ENCODE data around the gene ZSCAN2. TPM values are rescaled to one million over a fixed set of nuclear protein-coding genes. Genes with fewer than 3 reads are reported as not detected.
A peak's percentile ranks its signal among the peaks of the same experiment; 100 is the strongest.

ZSCAN2 gene
- total and polyA plus RNA-seq, 10 of the 15 experiments (the other 5 are each of a cell fraction or from before 2014, with no cell fraction given), result 2.7 to 13.2 (median 8.6) TPM

- TF ChIP-seq SREBF2 (IDR thresholded peaks at IDR 0.05; ENCODE audit: low read length), result no peak
- TF ChIP-seq CBFB (IDR thresholded peaks at IDR 0.05; ENCODE audit: low read depth), result peak; percentile 51; the same call in 1 of the 2 replicates
These were observed 2.6 kb upstream of the ZSCAN2 start (continued) for GRCh38 chr15:84598250-84598649.

GRCh38 chr15:84598993-84599392 is 1.8 kb upstream of the ZSCAN2 start:
- Histone ChIP-seq H3K27ac (ENCODE audit: control insufficient read depth, insufficient read depth) (no peak overlapping the region), H3K9ac (ENCODE audit: control insufficient read depth, insufficient read depth, low read length) (no peak overlapping the region), H4K20me1 (ENCODE audit: control insufficient read depth, insufficient read depth) (no peaks in the 10 kb centered on the region), H3K27me3 (replicated peaks in 1 of 2; ENCODE audit: control insufficient read depth in 2 of 2, insufficient read depth in 2 of 2, low read length in 1 of 2) (peaks cover 2% of the 10 kb centered on the region in 2 experiments; a peak in 1 of 4 replicates), H3K36me3 (ENCODE audit: control insufficient read depth in 2 of 2, insufficient read depth in 2 of 2, low read length in 1 of 2) (no peaks in the 10 kb centered on the region), H3K4me3 (no peak overlapping the region; the same call in 1 of the 2 replicates), H3K4me1 (ENCODE audit: control insufficient read depth, insufficient read depth, low read length) (peaks cover 24% of the 10 kb centered on the region), H3K9me3 (replicated peaks; ENCODE audit: control insufficient read depth, insufficient read depth, low read length) (no peaks in the 10 kb centered on the region; the same call in 2 of the 3 replicates), H2AFZ (ENCODE audit: control insufficient read depth, low read depth, low read length) (peak overlapping the region; percentile 93), H3K4me2 (ENCODE audit: control insufficient read depth, insufficient read depth) (peak overlapping the region; percentile 49), H3K79me2 (ENCODE audit: control insufficient read depth, insufficient read depth, low read length) (0 out of 2 replicates have a peak, but pooled peaks cover 1% of the 10 kb centered on the region)
- RAD21 ChIA-PET (ENCODE audit: unreplicated experiment), result interaction anchor here (0.6 to 2.5 kb wide), 15 partner anchors 15 to 329 kb away, joined by 3 to 15 read pairs (median 4); partner anchors contain the start of gene WDR73
- CTCF ChIA-PET, result interaction anchor here (0.5 to 5.3 kb wide), 37 partner anchors 9 to 691 kb away, joined by 3 to 52 read pairs (median 4); partner anchors contain the start of genes NMB, SEC11A and WDR73
- WGBS (ENCODE audit: insufficient coverage, insufficient replicate concordance, low lambda C conversion rate, missing lambda C conversion rate), result 0% methylated on average over 1 of the region's 1 CpG
- POLR2A ChIA-PET, result interaction anchor here (0.7 kb wide), 1 partner anchor 155 kb away, joined by 3 read pairs; no protein-coding TSS in a partner anchor
- intact Hi-C loops (cut with micrococcal nuclease; ENCODE audit: unreplicated experiment), result loop anchor here (2.0 kb wide), 1 partner anchor 34 kb away; no protein-coding TSS in a partner anchor
- FAIRE-seq, result peak; percentile 52
- BruUV-seq (replicated peaks), result no TSS peak
- peak; percentile 21; the same call in 1 of the 3 replicates for ATAC-seq
- in situ Hi-C loops (cut with MboI), result no loop called here
- SMC1A ChIA-PET (ENCODE audit: uncharacterized antibody, unreplicated experiment), result interaction anchor here (0.6 to 2.5 kb wide), 32 partner anchors 9 to 448 kb away, joined by 3 to 15 read pairs (median 4); partner anchors contain the start of genes SEC11A and WDR73
- peak; percentile 83 for TF ChIP-seq RAD21 (IDR thresholded peaks at IDR 0.05; ENCODE audit: insufficient read depth, low read depth, low read length)
- peak; percentile 54; the same call in 1 of the 2 replicates for TF ChIP-seq SMC3 (IDR thresholded peaks at IDR 0.05; ENCODE audit: borderline replicate concordance, low read length)
- TF ChIP-seq ZNF384 (IDR thresholded peaks at IDR 0.05; ENCODE audit: borderline replicate concordance, low read depth, low read length), result no peak
- no peak for TF ChIP-seq JUND (IDR thresholded peaks at IDR 0.05; ENCODE audit: low read depth, low read length)
- TF ChIP-seq YY1 (IDR thresholded peaks at IDR 0.05; ENCODE audit: low read depth, low read length), result 0 out of 2 replicates have a peak, but pooled peaks have one; percentile 32
- TF ChIP-seq, protein P1, sequence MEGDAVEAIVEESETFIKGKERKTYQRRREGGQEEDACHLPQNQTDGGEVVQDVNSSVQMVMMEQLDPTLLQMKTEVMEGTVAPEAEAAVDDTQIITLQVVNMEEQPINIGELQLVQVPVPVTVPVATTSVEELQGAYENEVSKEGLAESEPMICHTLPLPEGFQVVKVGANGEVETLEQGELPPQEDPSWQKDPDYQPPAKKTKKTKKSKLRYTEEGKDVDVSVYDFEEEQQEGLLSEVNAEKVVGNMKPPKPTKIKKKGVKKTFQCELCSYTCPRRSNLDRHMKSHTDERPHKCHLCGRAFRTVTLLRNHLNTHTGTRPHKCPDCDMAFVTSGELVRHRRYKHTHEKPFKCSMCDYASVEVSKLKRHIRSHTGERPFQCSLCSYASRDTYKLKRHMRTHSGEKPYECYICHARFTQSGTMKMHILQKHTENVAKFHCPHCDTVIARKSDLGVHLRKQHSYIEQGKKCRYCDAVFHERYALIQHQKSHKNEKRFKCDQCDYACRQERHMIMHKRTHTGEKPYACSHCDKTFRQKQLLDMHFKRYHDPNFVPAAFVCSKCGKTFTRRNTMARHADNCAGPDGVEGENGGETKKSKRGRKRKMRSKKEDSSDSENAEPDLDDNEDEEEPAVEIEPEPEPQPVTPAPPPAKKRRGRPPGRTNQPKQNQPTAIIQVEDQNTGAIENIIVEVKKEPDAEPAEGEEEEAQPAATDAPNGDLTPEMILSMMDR (IDR thresholded peaks at IDR 0.05 in 2 of 3, conservative IDR thresholded peaks at IDR 0.05 in 1 of 3; ENCODE audit: control insufficient read depth in 2 of 3, extremely low read depth in 1 of 3, insufficient read depth in 1 of 3, low read depth in 3 of 3, low read length in 3 of 3), result peak; percentile 54 to 78 (median 64)
- no peak for DNase-seq (ENCODE audit: low read depth, low spot score)

Measured in GM12878 (cell line).